DOHH2 (cell line): ENCODE results near the gene MAX.

Experiments used
- CTCF ChIP-seq: fragments of 200-600 bp; sonication (generic); IDR thresholded peaks from one replicate; pipeline ENCODE4 v1.5.1; 2014; ENCODE audit warnings: antibody characterized with exemption, mild to moderate bottlenecking, low read depth, low read length; ENCODE audit not compliant: poor library complexity, severe bottlenecking
- EZH2phosphoT487 ChIP-seq: fragments of 200-600 bp; sonication (generic); IDR thresholded peaks from 2 replicates; pipeline ENCODE4 v1.6.1; 2017; ENCODE audit warnings: borderline replicate concordance, mild to moderate bottlenecking, antibody characterized with exemption, low read length, moderate library complexity, mixed read lengths

GRCh38 chr14:65069874-65070413 lies 32.4 kb downstream of the MAX start:
- TF ChIP-seq CTCF (no peak), EZH2phosphoT487 (no peak)
